Fibroblast of skin of scalp (primary cell): ENCODE results near the gene DNASE1L1.
"Not testable (repeated sequence)": the region's sequence is repeated elsewhere in the genome, so short reads cannot be mapped to it uniquely, and the experiment has no call there.

Experiments used
- DNase-seq: peaks from one replicate; pipeline ENCODE4 v3.0.0-alpha.2; 2013

Gene DNASE1L1

DNA sequence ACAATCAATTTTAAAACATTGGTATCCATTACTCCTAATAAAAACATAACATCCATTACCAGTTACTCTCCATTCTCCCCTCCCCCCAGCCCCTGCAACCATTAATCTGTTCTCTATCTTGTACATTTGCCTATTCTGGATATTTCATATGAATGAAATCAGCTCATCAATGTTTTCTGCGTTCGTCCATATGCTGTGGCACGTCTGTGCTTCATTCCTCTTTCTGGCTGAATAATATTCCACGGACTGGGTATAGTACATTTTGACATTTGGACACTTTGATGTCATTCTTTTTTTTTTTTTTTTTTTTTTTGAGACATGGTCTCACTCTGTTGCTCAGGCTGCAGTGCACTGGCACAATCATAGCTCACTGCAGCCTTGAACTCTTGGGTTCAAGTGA lies 5.2 kb downstream of the DNASE1L1 start:
- no peak for DNase-seq

DNA sequence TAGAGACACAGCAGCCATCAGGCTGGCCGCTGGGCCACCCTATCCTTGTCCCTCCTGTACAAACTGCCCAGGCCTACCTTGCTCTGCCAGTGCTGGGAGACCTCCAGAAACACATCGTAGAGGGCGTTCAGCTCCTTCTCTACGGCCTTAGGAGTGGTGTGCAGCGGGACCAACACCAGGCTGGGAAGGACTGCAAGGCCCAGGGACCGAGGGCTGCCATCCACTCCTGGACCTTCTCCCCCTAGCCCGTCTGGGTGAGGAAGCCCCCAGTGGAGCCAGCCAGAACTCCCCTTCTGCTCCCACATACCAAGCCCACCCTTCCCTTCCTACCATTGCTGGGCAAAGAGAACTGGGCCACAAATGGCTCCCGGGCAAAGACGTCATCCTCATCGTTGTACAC lies 5.9 kb downstream of the DNASE1L1 start:
- DNase-seq, result no peak

DNA sequence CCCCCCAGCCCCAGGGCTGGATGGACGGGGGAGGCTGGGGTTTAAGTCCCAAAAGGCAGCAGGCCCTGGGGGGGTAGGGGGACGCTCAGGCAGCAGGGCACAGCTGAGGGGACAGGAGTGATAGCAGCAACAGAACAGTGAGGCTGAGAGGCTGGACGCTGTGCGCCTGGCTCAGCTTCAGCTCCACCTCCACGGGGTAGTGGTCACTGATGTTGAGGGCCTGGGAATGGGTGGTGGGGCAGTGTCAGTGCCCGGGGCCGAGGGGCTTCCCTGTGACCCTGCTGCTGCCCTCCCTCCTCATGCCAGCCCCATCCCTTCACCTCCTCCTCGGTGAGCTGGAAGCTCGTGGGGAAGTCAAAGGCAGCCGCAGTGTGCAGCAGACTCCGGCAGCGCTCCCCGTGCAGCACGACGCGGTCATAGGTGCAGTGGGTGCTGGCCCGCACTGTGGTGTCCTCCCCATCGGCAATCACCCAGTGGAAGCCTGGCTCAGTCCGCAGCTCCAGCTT lies 6.4 kb downstream of the DNASE1L1 start:
- DNase-seq, result no peak

DNA sequence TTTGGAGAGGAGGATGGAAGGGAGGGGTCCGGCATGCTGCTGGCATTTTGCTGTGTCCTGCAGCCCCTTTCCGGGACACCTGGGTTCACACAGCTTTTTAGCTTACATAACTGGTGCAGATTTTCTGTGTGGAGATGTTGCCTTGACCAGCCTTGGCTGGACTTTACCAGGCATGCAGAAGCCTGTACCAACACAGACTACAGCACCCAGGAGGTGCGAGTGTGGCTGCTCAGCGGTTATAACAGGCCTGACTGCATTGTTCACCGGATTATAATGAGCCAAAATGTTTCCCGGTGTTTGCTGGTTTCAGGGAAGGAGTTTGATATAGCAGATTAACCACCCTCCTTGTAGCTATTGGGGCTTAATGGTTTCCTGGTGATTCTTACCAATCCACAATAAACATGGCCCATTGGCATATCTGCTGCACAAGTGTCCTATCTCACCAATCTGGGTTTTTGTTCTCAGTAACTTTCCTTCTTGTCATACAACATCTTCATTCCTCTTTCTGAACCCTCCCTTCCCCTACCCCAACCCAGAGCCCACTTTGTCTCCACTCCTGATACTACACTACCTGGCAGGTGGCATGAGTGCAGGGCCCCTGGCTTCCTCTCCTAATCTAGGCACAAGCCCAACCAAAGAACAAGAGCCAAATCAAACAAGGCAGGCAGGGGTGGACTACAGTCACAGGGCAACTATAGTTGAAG lies 7.0 kb downstream of the DNASE1L1 start:
- no peak for DNase-seq

DNA sequence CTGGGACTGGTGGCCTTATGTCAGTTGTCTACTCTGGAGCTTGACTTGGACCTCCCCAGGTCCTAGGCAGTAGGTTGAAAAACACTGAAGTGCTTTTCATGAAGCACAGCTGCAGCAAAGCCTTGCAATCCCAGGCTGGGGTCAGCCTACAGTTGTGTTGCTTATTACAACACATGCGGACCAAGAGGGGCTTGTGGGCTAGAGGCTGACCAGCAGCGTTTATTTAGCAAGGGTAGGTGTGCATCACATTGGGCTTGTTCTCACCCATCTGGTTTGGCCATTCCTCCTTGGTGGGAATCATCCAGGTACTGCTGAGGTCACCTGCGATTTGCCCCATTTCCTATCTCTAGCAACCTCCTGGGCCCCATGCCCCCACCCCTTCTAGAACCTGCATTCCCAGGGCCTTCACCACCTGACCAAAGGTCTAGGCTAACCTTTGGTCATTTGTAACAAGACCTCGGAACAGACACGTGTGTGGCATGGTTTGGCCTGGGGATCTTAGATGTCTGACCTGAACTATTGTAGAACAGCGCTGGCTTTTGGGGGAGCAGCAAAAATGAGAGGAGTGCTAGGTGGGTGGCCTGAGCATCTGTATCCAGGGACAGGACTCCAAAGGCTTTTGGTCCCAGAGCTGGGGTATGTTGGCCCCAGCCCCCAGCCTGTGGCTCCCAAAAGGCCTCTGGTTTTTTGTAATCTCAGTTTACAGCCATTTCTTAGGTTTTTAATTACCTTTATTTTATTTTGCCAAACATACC lies 7.8 kb downstream of the DNASE1L1 start:
- peak; percentile 45 for DNase-seq

DNA sequence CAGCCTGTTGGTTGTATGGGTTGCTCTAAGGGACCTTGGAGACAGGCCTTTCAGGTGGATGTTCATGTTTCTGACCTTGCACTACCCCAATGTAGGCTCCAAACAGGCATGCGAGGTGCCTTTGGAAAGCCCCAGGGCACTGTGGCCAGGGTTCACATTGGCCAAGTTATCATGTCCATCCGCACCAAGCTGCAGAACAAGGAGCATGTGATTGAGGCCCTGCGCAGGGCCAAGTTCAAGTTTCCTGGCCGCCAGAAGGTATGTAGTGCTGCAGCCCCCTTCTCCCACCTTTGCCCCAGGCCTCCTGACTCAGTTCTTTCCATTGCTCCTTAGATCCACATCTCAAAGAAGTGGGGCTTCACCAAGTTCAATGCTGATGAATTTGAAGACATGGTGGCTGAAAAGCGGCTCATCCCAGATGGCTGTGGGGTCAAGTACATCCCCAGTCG lies 8.7 kb downstream of the DNASE1L1 start:
- not testable (repeated sequence) for DNase-seq

DNA sequence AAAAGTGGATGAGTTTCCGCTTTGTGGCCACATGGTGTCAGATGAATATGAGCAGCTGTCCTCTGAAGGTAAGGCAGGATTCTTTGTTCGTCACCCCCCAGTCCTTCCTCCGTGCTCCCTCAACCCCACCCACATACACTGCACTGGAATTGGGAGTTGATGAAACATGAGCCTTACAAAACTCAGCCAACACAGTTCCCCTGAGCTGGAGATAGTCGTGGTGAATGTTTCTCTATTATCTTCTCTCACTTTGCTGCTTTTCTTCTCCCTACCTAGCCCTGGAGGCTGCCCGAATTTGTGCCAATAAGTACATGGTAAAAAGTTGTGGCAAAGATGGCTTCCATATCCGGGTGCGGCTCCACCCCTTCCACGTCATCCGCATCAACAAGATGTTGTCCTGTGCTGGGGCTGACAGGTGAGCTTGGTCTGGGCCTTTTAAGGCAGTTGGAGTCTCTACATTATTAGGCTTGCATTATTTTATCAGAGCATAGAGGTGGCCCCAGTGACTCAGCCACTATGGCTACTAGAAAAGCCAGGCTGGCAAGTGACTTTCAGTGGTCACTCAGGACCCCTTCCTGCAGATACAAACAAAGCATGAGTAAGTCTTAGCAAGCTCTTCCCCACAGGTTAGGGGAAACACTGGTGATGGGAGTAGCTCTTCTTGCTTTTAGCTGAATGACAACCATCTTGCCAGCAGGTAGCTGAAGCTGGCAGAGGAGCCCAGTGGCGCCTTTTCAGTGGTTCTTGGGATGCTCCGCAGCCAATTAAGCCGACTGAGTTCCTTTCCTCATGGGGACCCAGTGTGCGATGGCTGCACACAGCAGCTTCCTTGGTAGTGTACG lies 9.3 kb downstream of the DNASE1L1 start:
- no peak for DNase-seq

DNA sequence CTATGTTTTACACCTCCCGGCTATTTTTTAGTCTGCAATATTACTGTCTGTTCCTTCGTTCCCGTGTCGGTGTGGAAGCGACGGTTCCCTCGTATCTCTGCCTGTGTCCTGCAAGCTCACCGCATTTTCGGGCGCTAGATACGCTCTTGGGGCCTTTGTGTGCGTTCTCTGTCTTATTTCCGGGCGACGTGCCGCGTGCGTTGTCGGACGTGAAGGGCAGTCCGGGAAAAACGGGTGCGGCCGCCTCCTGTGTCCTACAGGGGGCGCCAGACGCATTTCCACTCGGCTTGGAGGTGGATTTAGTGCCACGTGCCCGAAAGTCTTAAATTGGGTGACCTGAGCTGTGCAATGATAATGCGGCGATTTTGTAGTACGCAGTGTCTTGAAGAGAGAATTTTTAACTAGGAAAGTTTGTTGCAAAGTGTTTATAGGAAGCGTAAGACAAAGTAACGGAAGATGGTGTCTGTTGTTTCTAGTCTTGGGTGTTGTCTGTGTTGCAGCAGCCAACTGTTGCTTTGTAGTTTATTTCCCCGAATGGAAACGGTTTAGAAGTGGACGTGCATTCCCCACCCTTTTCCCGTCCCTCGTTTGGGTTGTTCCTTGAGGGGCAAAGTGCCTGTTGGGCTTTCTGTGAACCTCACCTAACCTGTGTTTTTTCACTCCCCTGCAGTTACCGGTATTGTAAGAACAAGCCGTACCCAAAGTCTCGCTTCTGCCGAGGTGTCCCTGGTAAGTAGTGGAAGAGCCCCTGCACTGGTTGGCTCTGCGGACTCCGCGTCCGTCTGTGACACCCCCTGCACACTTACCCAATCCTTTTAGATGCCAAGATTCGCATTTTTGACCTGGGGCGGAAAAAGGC lies 10.2 kb downstream of the DNASE1L1 start:
- peak; percentile 86 for DNase-seq

DNA sequence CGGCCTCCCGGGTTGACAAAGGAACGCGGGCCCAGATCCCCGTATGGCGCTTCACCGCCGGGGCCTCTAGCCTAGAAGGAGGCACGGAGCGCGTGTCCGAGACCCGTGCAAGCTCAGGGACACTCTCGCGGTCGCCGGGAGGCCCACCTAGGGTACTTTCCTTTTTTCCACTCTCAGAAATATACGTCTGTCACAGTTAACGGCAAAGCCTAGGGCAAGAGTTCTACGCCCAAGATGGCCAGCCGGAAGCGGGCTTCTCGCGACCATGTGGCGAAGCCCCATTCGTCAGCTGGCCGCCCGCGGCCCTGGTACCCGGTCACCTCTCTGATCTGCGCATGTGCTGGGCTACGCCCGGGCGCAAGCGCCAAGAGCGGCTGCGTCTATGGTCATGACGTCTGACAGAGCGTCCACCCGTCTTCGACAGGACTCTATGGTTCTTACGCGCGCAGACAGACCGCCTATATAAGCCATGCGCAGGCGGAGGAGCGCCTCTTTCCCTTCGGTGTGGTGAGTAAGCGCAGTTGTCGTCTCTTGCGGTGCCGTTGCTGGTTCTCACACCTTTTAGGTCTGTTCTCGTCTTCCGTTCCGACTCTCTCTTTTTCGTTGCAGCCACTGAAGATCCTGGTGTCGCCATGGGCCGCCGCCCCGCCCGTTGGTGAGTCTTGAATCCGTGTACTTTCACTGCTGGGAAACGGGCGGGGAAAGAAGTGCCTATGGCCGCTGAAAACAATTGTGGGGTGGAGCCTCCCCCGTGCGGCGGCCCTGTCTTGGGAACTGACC lies 11.0 kb downstream of the DNASE1L1 start, which contains the start of gene RPL10:
Gene RPL10 (plus strand): TSS at position 490 of the 780 bp plus-strand sequence. CDS start 143 bp downstream, at position 633.
- DNase-seq, result peak; percentile 98

DNA sequence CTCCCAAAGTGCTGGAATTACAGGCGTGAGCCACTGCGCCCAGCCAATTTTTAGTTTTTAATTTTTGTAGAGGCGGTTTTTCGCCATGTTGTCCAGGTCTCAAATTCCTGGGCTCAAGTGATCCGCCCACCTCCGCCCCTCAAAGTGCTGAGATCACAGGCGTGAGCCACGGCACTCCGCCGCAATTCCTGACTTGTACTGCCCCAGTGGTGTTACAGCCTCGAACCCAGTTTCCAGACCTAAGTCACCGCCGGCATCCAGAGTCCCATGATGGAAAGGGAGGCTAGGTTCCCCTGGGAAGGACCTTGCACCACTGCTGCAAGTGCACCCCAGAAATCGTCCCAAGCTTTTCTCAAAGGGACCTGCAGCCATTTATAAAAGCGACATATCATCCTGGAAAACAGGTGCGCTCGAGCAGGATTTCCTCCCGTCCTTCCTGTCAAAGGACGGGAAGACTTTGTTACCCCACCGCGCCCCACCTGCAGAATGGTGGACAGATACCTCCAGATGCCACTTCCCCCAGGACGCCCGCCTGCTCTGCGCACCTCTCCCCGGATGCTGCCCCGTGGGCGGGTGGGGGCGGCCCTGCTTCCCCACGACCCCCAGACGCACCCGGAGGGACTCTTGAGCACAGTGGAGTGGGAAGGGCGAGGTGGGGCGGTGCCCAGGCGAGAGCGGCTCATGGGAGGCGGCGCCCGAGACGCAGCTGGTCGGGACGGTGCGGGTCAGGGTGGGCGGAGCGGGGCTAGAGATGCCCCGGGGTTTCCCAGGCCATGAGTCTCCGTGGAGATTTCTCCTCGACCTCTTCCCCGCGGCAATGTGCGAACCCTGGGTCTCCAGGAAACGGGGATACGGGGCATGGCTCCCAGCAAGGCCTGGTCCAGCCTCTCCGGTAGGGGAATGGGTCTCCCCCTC lies 11.8 kb downstream of the DNASE1L1 start:
- peak; percentile 70 for DNase-seq

DNA sequence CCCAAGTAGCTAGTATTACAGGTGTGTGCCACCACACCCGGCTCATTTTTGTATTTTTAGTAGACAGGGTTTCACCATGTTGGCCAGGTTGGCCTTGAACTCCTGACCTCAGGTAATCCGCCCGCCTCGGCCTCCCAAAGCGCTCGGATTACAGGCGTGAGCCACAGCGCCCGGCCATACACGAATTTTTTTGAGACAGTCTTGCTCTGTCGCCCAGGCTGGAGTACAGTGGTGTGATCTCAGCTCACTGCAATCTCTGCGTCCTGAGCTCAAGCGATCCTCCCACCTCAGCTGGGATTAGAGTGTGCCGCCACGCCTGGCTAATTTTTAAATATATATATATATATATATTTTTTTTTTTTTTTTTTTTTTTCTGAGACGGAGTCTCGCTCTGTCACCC lies 12.7 kb downstream of the DNASE1L1 start:
- not testable (repeated sequence) for DNase-seq

DNA sequence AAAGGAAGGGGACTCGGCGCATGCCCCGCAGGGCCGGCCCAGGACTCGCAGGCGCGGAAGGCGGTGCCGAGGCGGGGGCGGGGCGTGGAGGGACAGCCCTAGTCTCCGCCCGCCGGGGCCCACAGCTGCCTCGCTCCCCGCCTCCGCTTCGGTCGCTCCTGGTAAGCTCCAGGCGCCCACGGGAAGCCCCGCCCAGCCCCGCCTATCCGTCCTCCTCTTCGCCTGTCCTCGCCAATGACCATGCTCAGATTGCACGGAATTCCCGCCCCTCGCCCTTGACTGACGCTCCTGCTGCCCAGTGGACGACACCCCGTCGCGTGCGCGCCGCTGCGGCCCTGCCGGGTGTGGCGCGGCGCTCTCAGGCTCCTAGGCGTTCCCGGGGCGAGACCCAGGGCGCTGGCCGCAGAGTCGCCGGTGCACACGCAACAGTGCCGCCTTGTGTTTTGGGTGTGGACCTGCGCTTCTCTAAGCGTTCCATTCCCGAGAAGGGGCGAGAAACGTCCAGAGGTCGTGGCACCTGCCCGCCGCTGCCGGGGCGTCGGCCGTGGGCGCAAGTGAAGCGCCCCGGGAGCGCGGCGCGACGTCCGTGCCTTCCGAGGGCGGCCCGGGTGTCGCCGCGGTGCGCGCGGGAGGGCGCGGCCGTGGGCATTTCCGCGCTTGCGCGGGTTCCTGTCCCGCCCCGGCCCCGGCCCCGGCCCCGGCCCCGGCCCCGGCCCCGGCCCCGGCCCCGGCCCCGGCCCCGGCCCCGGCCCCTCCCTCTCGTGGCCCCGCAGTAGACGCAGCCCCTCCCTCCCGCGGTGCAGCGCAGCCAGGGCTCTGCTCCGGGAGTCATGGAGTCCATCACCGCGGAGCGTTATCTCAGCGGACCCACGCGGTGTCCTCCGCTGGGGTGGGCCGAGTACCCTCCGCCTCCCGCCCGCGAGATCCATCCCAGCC lies 19.0 kb downstream of the DNASE1L1 start:
- DNase-seq, result not testable (repeated sequence)

DNA sequence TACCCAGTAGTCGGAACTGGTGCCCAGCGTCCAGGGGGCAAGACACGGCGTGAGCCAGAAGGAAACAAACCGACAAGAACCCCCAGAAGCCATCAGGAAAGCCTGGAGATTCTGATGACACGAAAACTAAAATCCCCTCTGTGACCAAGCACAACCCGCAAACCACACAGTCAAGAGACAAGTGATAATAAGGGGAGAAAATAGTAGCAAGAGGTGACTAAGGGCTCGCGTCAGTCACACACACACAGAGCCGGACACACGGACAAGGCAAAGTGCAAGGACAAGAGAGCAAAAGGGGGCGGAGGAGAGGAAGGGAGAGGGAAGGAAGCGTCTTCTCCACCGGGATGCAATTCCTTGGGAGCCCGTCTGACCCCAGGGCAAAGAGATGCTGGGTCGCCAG lies 20.4 kb downstream of the DNASE1L1 start:
- DNase-seq, result not testable (repeated sequence)

DNA sequence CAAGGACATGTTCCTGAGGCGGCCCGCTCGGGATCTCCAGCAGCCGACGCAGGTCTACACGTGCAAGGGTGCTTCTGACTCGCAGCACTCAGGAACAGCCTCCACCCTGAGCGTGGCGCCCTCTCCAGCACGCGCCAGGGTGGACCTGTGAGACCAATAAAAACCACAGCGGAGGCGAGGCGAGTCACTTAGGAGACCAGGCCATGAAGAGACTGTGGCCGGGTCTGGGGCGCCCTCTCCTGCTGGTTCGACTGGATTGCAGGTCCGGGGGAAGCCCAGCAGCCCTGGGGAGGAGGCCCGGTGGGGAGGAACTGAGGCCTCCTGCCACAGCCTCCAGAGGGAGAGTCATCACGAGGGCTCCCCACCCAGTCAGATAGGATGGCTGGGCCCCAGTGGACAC lies 21.0 kb downstream of the DNASE1L1 start:
- not testable (repeated sequence) for DNase-seq

DNA sequence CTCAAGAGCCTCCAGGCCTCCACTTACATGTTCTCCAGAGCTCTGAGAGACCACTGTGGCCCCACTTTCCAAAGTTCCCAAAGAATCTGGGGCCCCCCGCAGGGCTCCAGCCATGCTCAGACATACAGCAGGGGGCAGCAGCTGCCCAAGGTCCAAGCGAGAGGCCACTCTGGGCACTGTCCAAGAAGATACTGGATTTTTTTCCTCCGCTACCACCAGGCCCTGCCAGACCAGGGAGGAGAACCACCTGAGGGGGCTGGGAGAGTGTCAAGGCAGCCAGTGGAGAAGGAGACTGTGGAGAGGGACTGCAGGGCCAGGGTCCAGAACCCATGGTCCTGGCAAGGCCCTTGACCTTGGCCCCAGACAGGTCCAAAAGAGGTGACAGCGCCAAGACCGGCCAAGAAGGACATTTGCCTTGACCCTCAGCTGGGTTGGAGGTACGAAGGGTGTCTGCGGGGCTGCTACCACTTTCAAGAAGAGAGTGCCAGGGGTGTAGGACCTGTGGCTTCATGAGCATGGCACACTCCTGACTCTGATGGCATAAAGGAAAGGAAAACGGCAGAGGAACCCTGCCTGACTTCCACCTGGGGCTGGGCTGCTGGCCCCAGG lies 24.7 kb downstream of the DNASE1L1 start:
- DNase-seq, result no peak

DNA sequence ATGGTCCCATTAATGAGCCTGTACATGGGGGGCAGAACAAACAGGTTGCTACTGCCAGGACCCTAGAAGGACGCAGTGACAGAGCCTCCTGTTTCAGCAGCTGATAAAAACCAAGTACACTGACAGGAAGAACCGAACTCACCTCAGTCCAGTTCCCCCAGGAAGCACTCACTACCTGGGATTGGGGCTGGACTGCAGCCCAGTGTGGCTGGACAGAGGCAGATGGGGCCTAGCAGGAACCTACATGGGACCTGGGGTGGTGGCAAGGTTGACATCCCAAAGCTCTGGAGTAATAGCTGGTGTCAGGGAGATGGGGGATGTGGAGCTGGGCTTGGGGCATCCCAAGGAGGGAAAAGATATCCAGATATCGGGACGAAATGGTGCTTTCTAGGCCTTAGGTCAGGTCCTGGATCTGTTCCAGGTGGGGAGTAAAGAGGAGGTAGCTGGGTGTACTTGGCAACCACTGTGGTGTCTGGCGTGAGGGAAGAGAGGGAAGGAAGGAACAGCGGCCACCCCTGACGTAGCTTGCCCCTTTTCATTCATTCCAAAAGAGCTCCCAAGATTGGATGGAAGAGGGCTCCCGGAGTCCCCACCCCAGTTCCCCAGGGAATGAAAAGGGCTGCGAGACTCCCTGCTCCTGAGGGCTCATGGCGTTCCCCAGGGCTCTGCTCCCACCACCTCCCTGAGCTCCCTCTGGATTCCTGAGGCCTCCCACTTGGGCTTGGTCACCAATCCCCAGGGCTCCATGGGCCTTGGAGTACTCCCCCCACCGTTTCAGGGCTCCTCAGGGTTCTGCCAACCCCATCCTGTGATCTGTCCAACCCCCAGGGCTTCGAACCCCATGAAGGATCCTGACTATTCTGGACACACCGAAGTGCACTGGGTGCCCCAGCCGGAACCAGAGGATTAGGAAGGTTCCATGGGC lies 25.4 kb downstream of the DNASE1L1 start:
- DNase-seq, result no peak

DNA sequence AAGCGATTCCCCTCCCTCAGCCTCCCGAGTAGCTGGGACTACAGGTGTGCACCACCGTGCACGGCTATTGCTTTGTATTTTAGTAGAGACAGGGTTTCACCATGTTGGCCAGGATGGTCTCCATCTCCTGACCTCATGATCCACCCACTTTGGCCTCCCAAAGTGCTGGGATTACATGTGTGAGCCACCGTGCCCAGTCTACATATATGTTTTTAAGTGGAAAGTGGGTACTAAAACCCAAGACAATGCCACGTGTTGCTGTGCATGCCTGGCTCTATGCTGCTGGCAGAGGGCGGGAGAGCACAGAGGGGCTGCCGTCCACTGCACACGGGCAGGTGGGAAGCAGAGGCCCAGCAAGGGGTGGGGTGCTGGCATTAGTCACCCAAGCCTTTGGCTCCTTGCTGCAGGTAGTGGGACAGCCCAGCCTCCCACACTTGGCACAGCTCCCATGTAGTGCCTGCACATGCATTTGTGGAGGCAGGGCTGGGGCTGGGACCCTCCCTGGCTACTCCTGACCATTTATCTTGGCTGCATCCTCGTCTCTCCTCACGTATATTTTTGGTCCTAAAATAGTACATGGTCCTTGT lies 26.5 kb downstream of the DNASE1L1 start:
- no peak for DNase-seq
